Measurements from ENCODE around the gene FSHR. TPM values are rescaled to one million over a fixed set of nuclear protein-coding genes. Genes with fewer than 3 reads are reported as not detected.

The FSHR gene
- total and polyA plus RNA-seq, 2 donors (not counting 3 experiments of a cell fraction or from before 2014, with no cell fraction given) = not detected

GRCh38 chr2:48961009-48961408 lies 193.3 kb downstream of the FSHR start:
- Histone ChIP-seq H3K4me1 (ENCODE audit: control insufficient read depth, extremely low read depth, insufficient read depth, low read length) (no peaks in the 10 kb centered on the region), H3K4me2 (ENCODE audit: insufficient read depth, low read length) (no peak overlapping the region), H3K4me3 (replicated peaks in 1 of 3; ENCODE audit: insufficient read depth in 1 of 3, low read depth in 1 of 3, low read length in 3 of 3) (no peak overlapping the region), H3K9ac (replicated peaks; ENCODE audit: extremely low read depth, insufficient read depth, low read length) (no peak overlapping the region), H3K9me1 (replicated peaks; ENCODE audit: control insufficient read depth, extremely low read depth, insufficient read depth, low read length) (no peaks in the 10 kb centered on the region), H3K9me3 (replicated peaks; ENCODE audit: control insufficient read depth, insufficient read depth, low read length) (no peaks in the 10 kb centered on the region), H3K27ac (ENCODE audit: insufficient read depth, low read depth, low read length) (no peak overlapping the region), H4K20me1 (replicated peaks; ENCODE audit: control insufficient read depth, extremely low read depth, insufficient read depth, low read length) (no peaks in the 10 kb centered on the region), H2AFZ (ENCODE audit: low read depth, low read length) (no peak overlapping the region), H3K36me3 (ENCODE audit: control insufficient read depth in 2 of 2, extremely low read depth in 1 of 2, insufficient read depth in 2 of 2, low read length in 2 of 2) (no peaks in the 10 kb centered on the region), H3K27me3 (ENCODE audit: control insufficient read depth in 2 of 2, insufficient read depth in 2 of 2, low read length in 2 of 2) (no peaks in the 10 kb centered on the region), H3K79me2 (ENCODE audit: control insufficient read depth, insufficient read depth, low read length) (no peaks in the 10 kb centered on the region)
- FAIRE-seq (no peak), DNase-seq (ENCODE audit: low read depth, low spot score) (no peak)
- dilution Hi-C loops (cut with MboI; ENCODE audit: extremely low pct_ligation_motif_present, low sequenced_read_pairs) = no loop called here
- intact Hi-C loops (cut with micrococcal nuclease) = no loop called here
- no TSS peak for BruUV-seq (replicated peaks)
- CTCF ChIA-PET = interaction anchor here (1.1 kb wide), 1 partner anchor 15 kb away, joined by 3 read pairs; no protein-coding TSS in a partner anchor
- POLR2A ChIA-PET = no interaction called here
- TF ChIP-seq POLR2AphosphoS5 (IDR thresholded peaks at IDR 0.05; ENCODE audit: insufficient read depth, low read depth, low read length) (no peak), FOS (IDR thresholded peaks at IDR 0.05; ENCODE audit: borderline replicate concordance, insufficient read depth, low read length) (no peak), GATA2 (IDR thresholded peaks at IDR 0.05; ENCODE audit: insufficient read depth, insufficient read length, low read depth, low read length) (no peak), CTCF (IDR thresholded peaks at IDR 0.05; ENCODE audit: extremely low read depth in 1 of 2, insufficient read depth in 1 of 2, low read depth in 1 of 2, low read length in 2 of 2) (no peak), EZH2 (IDR thresholded peaks at IDR 0.05; ENCODE audit: borderline replicate concordance, low read depth, low read length, severe bottlenecking) (no peak), JUN (IDR thresholded peaks at IDR 0.05; ENCODE audit: borderline replicate concordance, insufficient read depth, insufficient read length, low read depth) (no peak)

Measured in endothelial cell of umbilical vein (primary cell).